Frontal cortex (tissue), 1 donor: Measurements from ENCODE around the gene GSTA2. TPM values are rescaled to one million over a fixed set of nuclear protein-coding genes. Genes with fewer than 3 reads are reported as not detected.

Experiments used
- total RNA-seq: library from RNA; depleted of rRNA; stranded (reverse); fragments of >200 nt; gene quantifications from one replicate; pipeline ENCODE4 v1.2.3, GENCODE V29; 2014

GSTA2 gene
- total RNA-seq, 1 donor from 2014 or later = not detected

Other genes with a start within 250 kb of the GSTA2 start
- gene TRAM2, start 186.4 kb downstream of the GSTA2 start, total RNA-seq = 2.0 TPM
- 102 TPM for gene TMEM14A, start 92.4 kb downstream of the GSTA2 start, total RNA-seq
- gene GSTA1, start 40.3 kb upstream of the GSTA2 start, total RNA-seq = not detected
- gene GSTA5, start 77.3 kb upstream of the GSTA2 start, total RNA-seq = not detected
- gene GSTA3, start 146.2 kb upstream of the GSTA2 start, total RNA-seq = not detected
- 119 TPM for gene GSTA4, start 231.8 kb upstream of the GSTA2 start, total RNA-seq